RPMI8226 (cell line): ENCODE measurements around the gene DOCK6.
"Not testable (repeated sequence)": the region's sequence is repeated elsewhere in the genome, so short reads cannot be mapped to it uniquely, and the experiment has no call there.

ENCODE experiments used
- DNase-seq: peaks from one replicate; pipeline ENCODE4 v3.0.0-alpha.2; 2015

DOCK6 gene

GRCh38 chr19:11168568-11168967 lies 93.8 kb downstream of the DOCK6 start:
- DNase-seq = no peak

- no peak for DNase-seq
These were observed 95.8 kb downstream of the DOCK6 start for GRCh38 chr19:11166281-11167142.

GRCh38 chr19:11165486-11166030 lies 96.8 kb downstream of the DOCK6 start:
- no peak for DNase-seq

DNA sequence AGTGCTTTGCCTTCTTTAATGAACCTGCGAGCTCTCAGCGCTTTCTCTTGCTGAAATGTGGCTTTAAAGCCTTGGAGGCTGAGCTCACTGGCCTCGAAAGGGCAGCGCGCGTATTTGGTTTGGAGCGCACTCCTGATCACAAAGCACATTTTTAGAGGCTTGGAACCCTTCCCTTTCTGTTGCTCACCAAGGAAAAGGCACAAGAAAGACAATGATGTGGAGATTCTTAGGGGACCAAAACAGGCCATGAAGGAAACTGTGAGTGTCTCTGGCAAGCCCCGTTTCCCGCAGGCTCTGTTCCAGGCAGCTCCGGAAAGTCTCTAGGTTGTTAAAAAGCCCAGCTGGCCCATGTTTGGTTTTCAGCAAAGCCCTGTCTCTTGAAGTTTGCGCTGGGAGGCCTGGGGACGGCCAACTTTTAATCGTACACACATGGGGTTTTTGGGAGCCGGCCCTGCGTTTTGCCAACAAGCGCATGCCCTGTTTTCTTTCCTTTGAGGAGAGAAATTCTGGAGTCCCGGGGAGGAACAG lies 97.4 kb downstream of the DOCK6 start:
- no peak for DNase-seq

DNA sequence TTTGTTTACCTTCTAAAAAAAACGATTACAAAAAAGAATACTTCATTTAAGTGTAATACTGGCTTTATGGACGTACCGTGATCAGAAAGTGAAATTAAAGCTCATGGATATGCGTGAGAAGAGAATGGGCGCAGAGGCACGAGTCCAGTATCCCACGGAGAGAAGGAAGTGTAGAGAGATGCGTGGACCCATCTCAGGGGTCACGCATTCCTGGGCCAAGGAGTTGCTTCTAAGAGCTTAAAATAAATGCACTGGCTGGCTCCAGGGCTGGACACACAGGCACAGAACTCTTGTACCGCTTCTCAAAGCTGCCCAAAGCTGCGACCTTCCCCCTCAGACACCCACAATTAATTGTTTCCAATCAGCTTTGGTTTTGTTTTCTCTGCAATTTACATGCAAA lies 98.0 kb downstream of the DOCK6 start:
- no peak for DNase-seq

- DNase-seq = not testable (repeated sequence)
These were observed 101.9 kb downstream of the DOCK6 start for GRCh38 chr19:11160440-11160768.

GRCh38 chr19:11159598-11160439 lies 102.5 kb downstream of the DOCK6 start:
- DNase-seq = no peak

GRCh38 chr19:11155373-11156120 lies 106.8 kb downstream of the DOCK6 start, which contains the start of gene SPC24:
Gene SPC24, minus strand, starts transcription at chr19:11155782. Its CDS starts 6 bp downstream, at chr19:11155776.
- DNase-seq = peak; percentile 98

DNA sequence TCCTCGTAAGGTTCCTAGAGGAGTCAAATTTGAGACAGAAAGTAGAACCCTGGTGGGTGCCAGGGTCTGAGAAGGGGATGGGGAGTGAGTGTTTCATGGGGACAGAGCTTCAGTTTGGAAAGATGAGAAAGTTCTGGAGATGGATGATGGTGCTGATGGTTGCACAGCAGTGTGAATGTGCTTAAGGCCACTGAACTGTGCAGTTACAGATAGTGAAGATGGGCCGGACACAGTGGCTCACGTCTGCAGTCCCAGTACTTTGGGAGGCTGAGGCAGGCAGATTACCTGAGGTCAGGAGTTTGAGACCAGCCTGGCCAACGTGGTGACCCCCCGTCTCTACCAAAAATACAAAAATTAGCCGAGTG lies 107.7 kb downstream of the DOCK6 start:
- DNase-seq = no peak

DNA sequence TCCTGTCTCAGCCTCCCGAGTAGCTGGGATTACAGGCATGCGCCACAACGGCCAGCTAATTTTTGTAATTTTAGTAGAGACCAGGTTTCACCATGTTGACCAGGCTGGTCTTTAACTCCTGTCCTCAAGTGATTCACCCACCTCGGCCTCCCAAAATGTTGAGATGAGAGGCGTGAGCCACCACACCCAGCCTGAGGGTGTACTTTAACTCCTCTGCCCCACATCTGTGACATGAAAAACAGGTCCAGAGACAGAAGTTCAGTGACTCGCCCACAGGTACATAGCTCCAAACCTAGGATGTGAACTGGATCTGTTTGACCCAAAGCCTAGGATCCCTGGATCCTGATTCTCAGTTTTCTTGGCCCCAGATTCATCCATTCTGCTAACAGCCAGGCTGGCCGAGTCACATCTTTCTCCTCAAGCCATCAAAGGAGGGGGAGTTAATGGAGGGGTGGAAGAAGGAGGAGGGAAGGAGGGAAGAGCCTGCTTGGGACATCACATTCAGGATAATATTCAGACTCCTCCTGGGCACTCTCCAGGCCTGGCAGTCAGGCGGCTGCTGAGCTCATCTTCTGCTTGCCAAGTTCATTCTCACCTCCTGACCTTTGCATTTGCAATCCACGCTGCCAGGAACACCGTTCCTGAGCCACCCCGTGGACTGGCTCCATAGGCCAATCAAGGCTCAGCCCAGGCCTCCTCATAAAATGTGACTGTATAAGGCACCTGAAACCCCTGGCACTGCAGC lies 109.8 kb downstream of the DOCK6 start:
- no peak for DNase-seq

DNA sequence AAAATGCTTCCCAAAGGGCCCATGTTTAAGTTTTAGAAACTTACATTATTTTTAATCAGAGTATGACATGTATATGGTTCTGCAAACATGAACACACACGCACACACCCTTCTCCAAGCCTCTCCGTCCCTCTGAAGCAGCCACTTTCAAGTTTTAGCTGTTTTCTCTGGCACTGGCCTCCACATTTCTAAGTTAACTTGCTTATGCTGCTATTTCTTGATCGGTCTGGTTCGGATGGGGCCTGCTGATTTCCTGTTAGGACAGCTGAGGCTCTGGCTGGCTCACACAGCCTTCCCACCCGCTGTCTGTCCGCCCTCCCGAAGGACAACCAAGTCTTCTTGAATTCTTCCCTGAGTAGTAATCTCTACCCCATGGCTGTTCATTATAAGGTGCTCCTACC lies 111.1 kb downstream of the DOCK6 start:
- no peak for DNase-seq
